SHP77 treated with DMSO at 0.1 percent for 48 hours (cell line): ENCODE measurements around the gene RAB40A.
"Not testable (repeated sequence)": the region's sequence is repeated elsewhere in the genome, so short reads cannot be mapped to it uniquely, and the experiment has no call there.

Experiments
- DNase-seq: peaks from one replicate; lab custom pipeline; 2025; lab: John Stamatoyannopoulos, UW

The RAB40A gene

DNA sequence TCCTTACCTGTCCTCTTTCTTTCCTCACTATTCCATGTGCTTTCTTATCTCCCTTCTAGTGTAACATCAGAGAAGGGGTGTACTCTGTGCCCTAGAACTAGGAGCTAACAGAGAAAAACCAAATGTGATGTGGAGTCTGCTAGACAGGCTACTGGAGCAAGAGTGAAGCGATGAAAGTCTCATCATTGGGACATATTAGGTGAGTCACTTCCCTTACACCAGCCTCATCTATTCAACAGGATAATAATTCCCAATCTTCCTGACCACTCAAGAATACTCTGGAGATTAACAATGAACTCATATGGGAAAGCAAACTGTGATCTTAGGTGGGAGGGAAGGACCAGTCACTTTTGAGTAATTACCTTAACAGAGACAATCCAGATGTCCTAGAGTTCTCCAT lies 58.1 kb downstream of the RAB40A start:
- no peak for DNase-seq

DNA sequence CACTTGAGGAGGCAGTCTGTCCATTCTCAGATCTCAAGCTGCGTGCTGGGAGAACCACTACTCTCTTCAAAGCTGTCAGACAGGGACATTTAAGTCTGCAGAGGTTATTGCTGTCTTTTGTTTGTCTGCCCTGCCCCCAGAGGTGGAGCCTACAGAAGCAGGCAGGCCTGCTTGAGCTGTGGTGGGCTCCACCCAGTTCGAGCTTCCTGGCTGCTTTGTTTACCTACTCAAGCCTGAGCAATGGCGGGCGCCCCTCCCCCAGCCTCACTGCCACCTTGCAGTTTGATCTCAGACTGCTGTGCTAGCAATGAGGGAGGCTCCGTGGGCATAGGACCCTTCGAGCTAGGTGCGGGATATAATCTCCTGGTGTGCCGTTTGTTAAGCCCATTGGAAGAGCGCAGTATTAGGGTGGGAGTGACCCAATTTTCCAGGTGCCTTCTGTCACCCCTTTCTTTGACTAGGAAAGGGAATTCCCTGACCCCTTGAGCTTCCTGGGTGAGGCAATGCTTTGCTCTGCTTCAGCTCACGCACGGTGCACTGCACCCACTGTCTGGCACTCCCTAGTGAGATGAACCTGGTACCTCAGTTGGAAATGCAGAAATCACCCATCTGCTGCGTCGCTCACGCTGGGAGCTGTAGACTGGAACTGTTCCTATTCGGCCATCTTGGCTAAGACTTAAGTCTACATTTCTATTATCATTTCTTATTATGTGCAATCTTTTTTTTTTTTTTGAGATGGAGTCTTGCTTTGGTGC lies 59.1 kb downstream of the RAB40A start:
- not testable (repeated sequence) for DNase-seq

DNA sequence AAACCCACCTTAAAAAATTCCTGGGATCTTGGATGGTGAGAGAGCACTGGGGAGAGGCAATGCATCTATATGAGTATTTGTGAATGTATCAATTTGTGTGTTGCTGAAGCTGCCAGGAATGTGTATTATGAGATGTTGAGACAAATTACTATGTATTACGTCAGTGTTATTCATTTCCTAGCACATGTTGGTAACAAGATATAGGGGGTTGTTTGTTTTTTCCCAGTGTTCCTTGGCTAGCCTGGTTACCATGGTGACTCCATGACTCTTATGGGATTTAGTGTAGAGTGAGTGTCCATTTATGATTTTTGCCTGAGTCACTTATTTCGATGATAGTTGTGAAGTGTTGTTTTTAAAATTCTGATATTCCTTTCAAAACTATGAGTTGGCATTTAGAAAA lies 65.6 kb downstream of the RAB40A start:
- DNase-seq = no peak
